ENCODE data around the gene TBCD.

The TBCD gene

GRCh38 chr17:82791532-82791931, 39.7 kb downstream of the TBCD start:
- no peak for DNase-seq

DNA sequence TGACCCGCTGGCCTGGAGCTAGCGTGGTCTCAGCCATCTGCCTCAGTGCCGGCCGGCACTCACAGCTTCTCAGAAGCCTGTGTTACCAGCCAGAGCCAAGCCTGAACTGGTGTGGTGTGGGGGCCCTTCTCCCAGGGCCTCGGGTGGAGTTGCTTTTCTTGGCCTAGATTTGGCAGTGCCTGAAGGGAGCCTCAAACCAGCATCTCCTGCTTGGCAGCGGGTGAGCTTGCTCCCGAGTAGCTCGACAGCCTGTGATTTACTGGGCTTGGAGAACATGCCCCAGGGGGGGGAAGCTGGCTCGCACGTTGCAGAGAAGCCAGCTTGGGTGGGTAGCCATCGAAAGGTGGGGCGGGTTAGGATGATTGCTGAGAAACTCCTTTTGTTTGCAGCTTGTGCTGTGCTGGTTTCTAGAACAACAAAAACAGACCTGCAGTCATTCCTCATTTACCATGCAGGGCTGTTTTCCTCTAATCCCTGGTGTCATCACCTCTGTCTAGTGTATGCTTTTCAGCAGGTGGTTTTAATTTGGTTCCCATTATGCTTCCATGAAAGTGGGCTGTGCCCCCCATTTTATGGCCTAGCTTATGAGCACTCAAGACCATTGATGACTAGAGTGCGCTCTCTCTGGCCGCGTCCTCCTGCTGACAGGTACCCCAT, 42.2 kb downstream of the TBCD start:
- DNase-seq = peak; percentile 14 to 20

GRCh38 chr17:82794781-82795482, 43.1 kb downstream of the TBCD start:
- no peak for DNase-seq

DNA sequence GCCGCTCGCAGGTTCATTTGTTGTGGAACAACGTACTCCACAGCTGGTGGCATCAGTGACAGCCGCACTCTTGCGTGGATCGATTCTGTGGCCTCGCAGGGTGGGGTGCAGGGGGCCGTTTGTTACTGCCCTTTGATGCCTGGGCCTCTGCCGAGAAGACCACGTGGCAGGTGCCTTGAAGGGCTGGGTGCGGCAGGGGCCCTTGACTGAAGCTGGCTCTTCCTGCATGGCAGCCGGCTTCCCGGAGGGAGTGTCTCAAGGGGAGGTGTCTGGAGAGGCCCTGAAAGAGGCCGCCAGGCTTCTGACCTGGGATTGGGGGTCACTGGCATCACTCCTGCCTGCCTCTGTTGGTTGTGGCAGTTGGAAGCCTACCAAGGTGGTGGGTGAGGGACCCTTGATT, 43.8 kb downstream of the TBCD start:
- peak; percentile 78 to 94 for DNase-seq

DNA sequence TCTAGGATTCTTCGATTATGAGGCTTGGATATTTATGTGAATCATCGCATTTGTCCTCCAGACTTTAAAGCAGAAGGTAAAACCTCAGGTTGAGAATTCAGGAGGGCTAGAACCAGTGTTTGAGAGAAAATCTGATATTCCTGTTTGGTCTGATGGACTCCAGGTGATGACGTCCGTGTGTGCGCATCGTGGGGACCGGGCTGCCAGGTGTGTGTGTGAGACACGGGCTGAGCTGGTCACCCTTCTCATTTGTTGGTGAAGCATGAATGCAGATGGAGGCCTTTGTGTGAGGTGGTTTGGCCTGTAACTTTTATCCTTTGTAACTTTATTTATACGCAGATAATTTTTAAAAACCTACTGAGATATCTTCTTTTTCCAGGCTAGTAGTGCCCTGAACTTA, 45.2 kb downstream of the TBCD start:
- DNase-seq = peak in 1 of 2 experiments; percentile 9

GRCh38 chr17:82798752-82799151, 46.9 kb downstream of the TBCD start:
- DNase-seq = no peak

DNA sequence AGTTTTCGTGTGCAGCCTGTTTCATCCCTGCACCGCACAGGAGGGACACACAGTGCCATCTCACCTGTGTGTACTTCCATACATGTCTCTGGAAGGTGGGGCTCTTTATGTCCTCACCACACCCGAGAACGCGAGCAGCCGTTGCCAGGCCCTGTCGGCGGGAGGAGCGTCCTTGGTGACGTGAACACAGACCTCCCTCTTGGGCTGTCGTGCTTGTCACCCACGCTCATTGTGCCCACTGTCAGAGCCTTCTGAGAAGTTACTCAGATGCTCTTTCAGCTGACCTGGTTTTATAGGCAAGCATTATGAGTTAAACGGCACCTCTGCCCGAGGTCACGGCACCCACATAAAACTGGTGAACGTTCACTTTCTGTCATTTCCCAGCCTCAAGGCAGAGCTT, 47.7 kb downstream of the TBCD start:
- no peak for DNase-seq

DNA sequence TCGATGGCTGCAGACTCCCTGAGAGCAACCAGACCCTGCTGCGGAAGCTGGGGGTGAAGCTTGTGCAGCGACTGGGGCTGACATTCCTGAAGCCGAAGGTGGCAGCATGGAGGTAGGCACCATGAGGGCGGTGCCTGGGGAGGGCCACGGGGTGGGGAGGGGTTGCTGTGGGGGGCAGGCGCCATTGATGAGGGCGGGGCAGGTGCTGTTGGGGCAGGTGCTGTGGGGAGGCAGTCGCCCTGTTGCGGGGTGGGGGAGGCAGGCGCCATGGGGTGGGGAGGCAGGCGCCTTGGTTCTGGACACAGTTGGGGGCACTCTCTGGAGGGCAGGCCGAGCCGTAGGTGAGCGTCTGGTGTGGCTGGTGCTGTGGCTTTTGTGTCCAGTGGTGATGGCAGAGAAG, 49.0 kb downstream of the TBCD start:
- DNase-seq = no peak

- DNase-seq = no peak
Observed at GRCh38 chr17:82801377-82801970, 49.6 kb downstream of the TBCD start.

DNA sequence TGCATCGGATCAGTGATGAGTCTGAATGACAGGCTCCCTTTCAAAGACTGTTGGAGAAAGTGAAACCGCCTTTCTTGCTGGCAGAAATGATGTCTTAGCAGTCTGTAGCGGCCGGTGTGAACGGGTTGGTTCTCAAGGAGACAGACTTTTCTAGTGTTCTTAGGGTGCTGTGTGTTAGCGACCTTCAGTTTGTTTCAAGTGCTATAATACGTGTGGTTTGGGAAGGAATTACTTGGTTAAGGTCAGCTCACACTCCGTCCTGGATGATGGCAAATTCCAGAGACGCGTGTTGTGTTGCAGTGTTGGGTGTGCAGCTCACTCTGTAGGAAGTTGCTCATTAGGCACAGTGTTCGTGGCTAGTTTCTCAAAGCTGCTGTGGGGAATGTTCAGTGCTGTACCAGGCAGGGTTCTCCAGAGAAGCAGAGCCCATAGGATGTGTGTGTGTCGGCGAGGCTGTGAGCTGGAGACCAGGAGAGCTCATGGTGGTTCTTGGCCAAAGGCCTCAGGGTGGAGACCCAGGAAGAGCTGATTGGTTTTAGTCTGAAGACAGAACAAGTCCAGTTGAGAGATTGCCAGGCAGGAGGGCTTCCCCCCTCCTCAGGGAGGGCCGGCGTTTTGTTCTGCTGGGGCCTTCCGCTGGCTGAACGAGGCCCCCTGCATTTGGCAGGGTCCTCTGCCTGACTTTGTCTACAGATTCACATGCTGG, 50.4 kb downstream of the TBCD start:
- DNase-seq = no peak

DNA sequence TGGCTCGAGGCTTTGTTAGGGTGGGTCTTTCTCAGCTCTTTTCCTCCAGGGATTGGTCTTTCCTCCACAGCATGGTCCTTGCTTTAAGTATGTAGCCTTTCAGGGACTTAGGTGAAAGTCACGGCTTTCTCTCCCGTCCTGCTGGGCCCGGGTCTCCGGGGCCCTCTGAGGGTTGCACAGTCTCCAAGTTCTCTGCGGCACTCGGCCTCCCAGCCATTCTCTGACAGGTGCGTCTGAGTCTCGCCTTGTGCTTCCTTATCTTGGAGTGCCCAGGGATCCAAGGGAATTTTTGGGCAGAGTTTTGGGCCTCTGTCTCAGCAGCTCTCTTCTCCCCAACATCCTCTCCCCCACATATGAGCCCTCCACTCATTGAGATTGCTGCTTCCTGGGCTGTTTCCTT, 51.3 kb downstream of the TBCD start:
- no peak for DNase-seq

DNA sequence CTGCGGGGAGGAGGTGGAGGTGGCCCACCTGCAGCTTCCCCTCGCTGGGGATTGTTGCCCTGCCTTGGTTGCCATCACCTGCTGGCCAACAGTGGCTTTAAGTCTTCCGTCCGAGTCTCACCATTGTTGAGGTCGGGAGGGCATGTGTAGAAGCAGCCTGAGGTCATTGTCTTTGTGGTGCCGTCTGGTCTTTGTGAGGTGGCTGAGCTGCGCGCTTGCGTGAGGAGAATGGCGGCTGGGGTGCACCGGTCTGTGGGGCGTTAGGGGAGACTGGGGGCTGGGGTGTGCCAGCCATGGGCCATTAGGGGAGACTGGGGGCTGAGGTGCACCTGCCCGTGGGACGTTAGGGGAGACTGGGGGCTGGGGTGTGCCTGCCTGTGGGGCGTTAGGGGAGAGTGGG, 51.7 kb downstream of the TBCD start:
- DNase-seq = no peak

DNA sequence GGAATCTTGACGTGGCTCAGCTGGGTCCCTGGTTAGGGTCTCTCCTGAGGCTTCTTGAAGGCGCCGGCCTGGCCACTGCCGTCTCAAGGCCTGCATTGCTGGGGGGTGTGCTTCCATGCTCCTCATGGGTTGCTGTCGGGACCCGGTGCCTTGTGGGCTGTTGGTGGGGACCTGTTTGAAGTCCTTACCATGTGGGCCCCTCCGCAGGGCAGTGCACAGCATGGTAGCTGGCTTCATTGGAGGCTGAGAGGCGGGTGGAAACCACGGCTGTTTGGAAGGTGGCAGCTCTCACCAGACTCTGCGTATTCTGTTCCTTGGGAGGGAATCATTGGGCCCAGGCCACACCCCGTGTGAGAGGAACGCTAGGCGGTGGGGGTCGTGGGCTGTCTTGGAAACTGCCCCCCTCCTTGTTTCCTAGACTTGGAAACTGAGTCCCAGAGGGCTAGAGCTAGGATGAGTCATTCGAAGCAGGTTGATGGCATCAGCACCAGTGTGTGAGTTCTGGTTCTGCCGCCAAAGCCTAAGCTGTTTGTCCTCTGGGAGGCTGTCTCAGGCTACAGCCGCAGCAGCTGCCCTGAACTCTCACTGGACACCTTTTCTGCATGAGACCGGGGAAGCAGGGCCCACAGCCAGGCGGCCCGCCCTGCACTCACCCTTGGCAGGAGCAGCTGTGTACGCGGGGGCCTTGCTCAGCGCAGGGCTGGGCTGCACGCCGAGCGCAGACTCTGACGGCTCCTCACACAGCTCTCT, 52.8 kb downstream of the TBCD start:
- DNase-seq = no peak

DNA sequence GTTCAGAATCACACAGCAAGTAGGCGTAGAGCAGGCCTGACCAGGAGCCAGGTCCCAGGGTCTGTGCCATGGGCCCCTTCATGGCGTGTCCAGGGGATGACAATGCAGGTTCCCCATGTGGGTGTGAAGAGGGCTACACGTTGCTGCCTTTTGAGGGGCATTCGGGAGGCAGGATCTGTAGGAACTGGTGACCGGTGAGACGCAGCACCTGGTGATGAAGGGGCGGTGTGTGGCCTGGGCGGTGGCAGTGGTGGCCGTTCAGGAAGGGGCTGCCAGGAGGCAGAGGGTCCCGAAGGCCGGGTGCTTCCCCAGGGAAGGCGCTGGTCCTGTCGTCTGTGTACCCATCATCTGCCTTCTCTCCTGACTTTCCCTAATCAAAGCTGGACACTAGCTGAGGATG, 53.4 kb downstream of the TBCD start:
- no peak for DNase-seq

DNA sequence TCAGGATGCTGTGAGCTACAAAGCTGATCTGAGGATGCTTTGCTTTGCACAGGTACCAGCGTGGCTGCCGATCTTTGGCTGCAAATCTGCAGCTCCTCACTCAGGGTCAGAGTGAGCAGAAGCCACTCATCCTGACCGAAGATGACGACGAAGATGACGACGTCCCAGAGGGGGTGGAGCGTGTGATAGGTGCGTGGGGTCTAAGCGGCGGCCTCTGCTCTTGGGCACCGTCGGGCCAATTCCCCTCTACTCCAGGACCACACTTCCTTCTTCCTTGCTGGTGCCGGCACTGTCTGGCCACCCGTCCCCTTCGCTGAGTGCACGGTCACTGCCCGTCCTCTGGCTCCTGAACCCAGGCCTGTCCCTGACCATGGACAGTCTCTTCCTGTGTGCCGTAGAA, 54.0 kb downstream of the TBCD start:
- DNase-seq = no peak

GRCh38 chr17:82806645-82807044, 54.8 kb downstream of the TBCD start:
- DNase-seq = no peak

- no peak for DNase-seq
Observed at GRCh38 chr17:82807101-82807500, 55.2 kb downstream of the TBCD start.

DNA sequence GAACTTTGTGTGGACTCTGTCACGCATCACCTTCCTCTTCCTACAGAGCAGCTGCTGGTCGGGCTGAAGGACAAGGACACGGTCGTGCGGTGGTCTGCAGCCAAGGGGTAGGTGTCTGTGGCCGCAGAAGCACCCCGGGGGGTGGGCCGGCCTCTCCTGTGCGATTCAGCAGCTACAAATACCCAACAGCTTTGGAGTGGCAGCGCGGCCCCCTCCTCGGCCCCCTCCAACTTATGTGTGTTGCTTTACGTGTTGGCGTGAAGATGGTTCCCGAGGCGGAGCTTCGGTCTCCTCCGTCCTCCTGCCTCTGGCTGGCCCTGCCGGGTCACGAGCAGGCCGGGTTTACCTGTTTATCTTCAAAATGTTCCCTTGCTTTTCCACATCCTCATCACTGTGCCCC, 55.7 kb downstream of the TBCD start:
- DNase-seq = no peak

DNA sequence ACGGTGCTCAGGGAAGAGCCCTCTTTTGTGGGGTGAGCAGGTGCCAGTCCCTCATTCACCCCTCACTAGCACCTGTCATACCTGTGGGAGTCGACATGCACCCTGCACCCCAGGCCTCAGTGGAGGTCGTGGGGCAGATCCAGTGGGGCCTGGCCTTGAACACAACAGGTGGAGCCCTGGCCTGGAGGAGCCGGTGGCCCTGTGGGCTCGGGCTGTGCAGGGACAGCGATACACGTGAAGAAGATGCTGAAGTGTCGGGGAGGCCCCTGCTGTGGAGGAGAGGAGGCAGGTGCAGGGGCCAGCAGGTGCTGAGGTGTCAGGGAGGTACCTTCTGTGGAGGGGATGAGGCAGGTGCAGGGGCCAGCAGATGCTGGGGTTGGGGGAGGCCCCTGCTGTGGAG, 56.1 kb downstream of the TBCD start:
- DNase-seq = no peak

- DNase-seq = no peak
Observed at GRCh38 chr17:82808921-82809905, 57.3 kb downstream of the TBCD start.

GRCh38 chr17:82810644-82811430, 59.0 kb downstream of the TBCD start:
- no peak for DNase-seq

All from NCI-H187 (cell line).